ENCODE results near the gene SIGLEC9. TPM values are rescaled to one million over a fixed set of nuclear protein-coding genes. Genes with fewer than 3 reads are reported as not detected.
A peak's percentile ranks its signal among the peaks of the same experiment; 100 is the strongest.

SIGLEC9 gene
- total RNA-seq, 1 donor from 2014 or later = not detected

- no peaks in the 10 kb centered on the region for H3K27me3 Mint-ChIP-seq
- TF ChIP-seq CTCF (conservative IDR thresholded peaks at IDR 0.05) = no peak
- peaks cover 12% of the 10 kb centered on the region for H3K36me3 Mint-ChIP-seq
- H3K4me1 Mint-ChIP-seq (ENCODE audit: unreplicated experiment) = peaks cover 4% of the 10 kb centered on the region
- no peak overlapping the region for H3K27ac Mint-ChIP-seq
- no peaks in the 10 kb centered on the region for H3K9me3 Mint-ChIP-seq
- no peak overlapping the region for H3K4me3 Mint-ChIP-seq
- DNase-seq (ENCODE audit: extremely low spot score, unreplicated experiment) = no peak
Observed at GRCh38 chr19:51101171-51101865, 23.4 kb upstream of the SIGLEC9 start.

- no peak for TF ChIP-seq CTCF (conservative IDR thresholded peaks at IDR 0.05)
- H3K4me3 Mint-ChIP-seq = no peak overlapping the region
- no peak overlapping the region for H3K27ac Mint-ChIP-seq
- peaks cover 10% of the 10 kb centered on the region for H3K4me1 Mint-ChIP-seq (ENCODE audit: unreplicated experiment)
- peaks cover 9% of the 10 kb centered on the region for H3K36me3 Mint-ChIP-seq
- no peaks in the 10 kb centered on the region for H3K9me3 Mint-ChIP-seq
- H3K27me3 Mint-ChIP-seq = no peaks in the 10 kb centered on the region
- DNase-seq (ENCODE audit: extremely low spot score, unreplicated experiment) = no peak
Observed at GRCh38 chr19:51102991-51103390, 21.7 kb upstream of the SIGLEC9 start.

GRCh38 chr19:51103926-51104341 is 20.8 kb upstream of the SIGLEC9 start:
- Mint-ChIP-seq H3K36me3 (peaks cover 9% of the 10 kb centered on the region), H3K27me3 (peaks cover 4% of the 10 kb centered on the region), H3K27ac (no peak overlapping the region), H3K4me1 (ENCODE audit: unreplicated experiment) (peaks cover 15% of the 10 kb centered on the region), H3K9me3 (no peaks in the 10 kb centered on the region), H3K4me3 (no peak overlapping the region)
- TF ChIP-seq CTCF (conservative IDR thresholded peaks at IDR 0.05) = no peak
- no peak for DNase-seq (ENCODE audit: extremely low spot score, unreplicated experiment)

GRCh38 chr19:51107406-51108065 is 17.2 kb upstream of the SIGLEC9 start:
- H3K36me3 Mint-ChIP-seq = peaks cover 7% of the 10 kb centered on the region
- peak overlapping the region; percentile 94 for H3K4me3 Mint-ChIP-seq
- peaks cover 7% of the 10 kb centered on the region for H3K27me3 Mint-ChIP-seq
- no peaks in the 10 kb centered on the region for H3K9me3 Mint-ChIP-seq
- no peak for DNase-seq (ENCODE audit: extremely low spot score, unreplicated experiment)
- H3K4me1 Mint-ChIP-seq (ENCODE audit: unreplicated experiment) = peaks cover 12% of the 10 kb centered on the region
- peak overlapping the region; percentile 91 for H3K27ac Mint-ChIP-seq
- no peak for TF ChIP-seq CTCF (conservative IDR thresholded peaks at IDR 0.05)

GRCh38 chr19:51108066-51108804 is 16.5 kb upstream of the SIGLEC9 start, which contains the start of gene CTU1:
Gene CTU1, minus strand, starts transcription at chr19:51108409. Its CDS starts 3,840 bp downstream, at chr19:51104569.
- H3K27me3 Mint-ChIP-seq = peaks cover 7% of the 10 kb centered on the region
- peak within 1 kb of the TSS; percentile 91 for H3K27ac Mint-ChIP-seq
- H3K36me3 Mint-ChIP-seq = peaks cover 4% of the 10 kb centered on the region
- H3K9me3 Mint-ChIP-seq = no peaks in the 10 kb centered on the region
- peak within 1 kb of the TSS; percentile 94 for H3K4me3 Mint-ChIP-seq
- H3K4me1 Mint-ChIP-seq (ENCODE audit: unreplicated experiment) = peaks cover 12% of the 10 kb centered on the region
- peak; percentile 97 for DNase-seq (ENCODE audit: extremely low spot score, unreplicated experiment)
- peak; percentile 53 for TF ChIP-seq CTCF (conservative IDR thresholded peaks at IDR 0.05)

Measured in type B pancreatic cell (in vitro differentiated cells).